HUES6 (cell line): ENCODE results near the gene TNIK.
"Not testable (repeated sequence)": the region's sequence is repeated elsewhere in the genome, so short reads cannot be mapped to it uniquely, and the experiment has no call there.

Source experiments
- H3K27ac ChIP-seq: 2 replicates; pipeline ENCODE4 v1.7.0; 2013; ENCODE audit warnings: low read depth, mild to moderate bottlenecking, low read length, inconsistent platforms
- H3K27me3 ChIP-seq: 2 replicates; pipeline ENCODE4 v1.6.1; 2013; ENCODE audit warnings: low read length; ENCODE audit not compliant: control insufficient read depth, insufficient read depth
- H3K36me3 ChIP-seq: 2 replicates; pipeline ENCODE4 v1.6.1; 2013; ENCODE audit warnings: low read length; ENCODE audit not compliant: control insufficient read depth, insufficient read depth
- H3K4me1 ChIP-seq: 2 replicates; pipeline ENCODE4 v1.6.1; 2013; ENCODE audit warnings: low read length; ENCODE audit not compliant: control insufficient read depth, insufficient read depth
- H3K4me3 ChIP-seq: 2 replicates; pipeline ENCODE4 v1.5.1; 2013; ENCODE audit warnings: low read depth, low read length
- H3K9ac ChIP-seq: one replicate; pipeline ENCODE4 v1.6.1; 2013; ENCODE audit warnings: mild to moderate bottlenecking, low read length
- H3K9me3 ChIP-seq: 2 replicates; pipeline ENCODE4 v1.6.1; 2013; ENCODE audit warnings: low read depth, low read length; ENCODE audit not compliant: control insufficient read depth, insufficient read depth

Gene TNIK

DNA sequence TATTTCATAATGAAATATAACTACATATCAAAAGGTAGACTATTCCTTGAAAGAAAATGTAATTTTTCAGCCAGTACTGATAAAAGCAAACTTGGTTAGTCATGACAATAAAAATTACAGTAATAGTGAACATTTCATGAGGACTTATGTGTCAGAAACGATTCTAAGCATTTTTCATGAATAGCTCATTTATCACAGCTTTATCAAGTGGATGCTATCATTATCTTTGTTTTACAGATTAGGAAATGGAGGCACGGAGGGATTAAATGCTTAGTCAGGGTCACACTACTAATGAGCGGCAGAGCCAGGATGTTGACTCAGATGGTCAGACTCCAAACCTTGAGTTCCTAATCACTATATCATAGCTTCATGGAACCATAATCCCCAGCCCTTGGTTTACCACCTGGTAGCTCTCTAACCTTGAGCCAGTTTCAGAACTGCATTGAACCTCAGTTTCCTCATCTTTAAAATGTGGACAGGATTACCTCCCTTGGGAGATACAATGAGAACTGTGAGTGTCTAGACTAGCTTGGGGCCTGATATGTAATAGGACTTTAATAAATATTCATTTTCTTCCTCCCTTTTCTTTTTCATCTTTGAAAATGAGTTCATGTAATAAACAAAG lies 85.4 kb downstream of the TNIK start:
- H3K27ac ChIP-seq, result no peak overlapping the region
- peaks cover 37% of the 10 kb centered on the region; the same call in 1 of the 2 replicates for H3K4me1 ChIP-seq
- H3K9ac ChIP-seq, result no peak overlapping the region
- H3K9me3 ChIP-seq, result no peaks in the 10 kb centered on the region
- H3K4me3 ChIP-seq, result no peak overlapping the region
- no peaks in the 10 kb centered on the region for H3K27me3 ChIP-seq
- H3K36me3 ChIP-seq, result no peaks in the 10 kb centered on the region

DNA sequence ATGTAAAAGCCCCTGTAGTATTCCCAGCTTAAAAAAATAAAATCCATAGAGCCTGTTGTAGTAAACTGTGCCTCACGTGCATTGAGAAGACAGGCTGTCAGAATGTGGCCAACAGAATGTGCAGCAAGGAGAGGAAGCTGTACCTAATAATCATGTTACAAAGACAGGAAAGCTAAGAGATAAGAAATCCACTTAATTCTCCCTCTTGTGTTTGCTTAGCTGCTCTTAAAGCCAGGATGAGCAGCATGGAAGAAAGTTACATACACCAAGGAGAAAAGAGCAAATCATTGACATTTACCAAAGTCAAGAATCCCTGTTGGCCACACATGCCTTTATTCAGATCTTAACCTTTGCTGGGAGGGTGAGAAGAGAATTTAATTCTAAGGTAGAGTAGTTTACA lies 85.9 kb downstream of the TNIK start:
- Histone ChIP-seq H3K9me3 (no peaks in the 10 kb centered on the region), H3K36me3 (no peaks in the 10 kb centered on the region), H3K27ac (no peak overlapping the region), H3K4me3 (no peak overlapping the region), H3K27me3 (no peaks in the 10 kb centered on the region), H3K4me1 (peaks cover 37% of the 10 kb centered on the region; the same call in 1 of the 2 replicates), H3K9ac (no peak overlapping the region)

- no peaks in the 10 kb centered on the region for H3K36me3 ChIP-seq
- H3K27ac ChIP-seq, result no peak overlapping the region
- no peaks in the 10 kb centered on the region for H3K27me3 ChIP-seq
- H3K9ac ChIP-seq, result no peak overlapping the region
- H3K4me1 ChIP-seq, result peaks cover 37% of the 10 kb centered on the region; the same call in 1 of the 2 replicates
- H3K9me3 ChIP-seq, result no peaks in the 10 kb centered on the region
- H3K4me3 ChIP-seq, result no peak overlapping the region
Measured at GRCh38 chr3:171373711-171374110, 86.5 kb downstream of the TNIK start.

DNA sequence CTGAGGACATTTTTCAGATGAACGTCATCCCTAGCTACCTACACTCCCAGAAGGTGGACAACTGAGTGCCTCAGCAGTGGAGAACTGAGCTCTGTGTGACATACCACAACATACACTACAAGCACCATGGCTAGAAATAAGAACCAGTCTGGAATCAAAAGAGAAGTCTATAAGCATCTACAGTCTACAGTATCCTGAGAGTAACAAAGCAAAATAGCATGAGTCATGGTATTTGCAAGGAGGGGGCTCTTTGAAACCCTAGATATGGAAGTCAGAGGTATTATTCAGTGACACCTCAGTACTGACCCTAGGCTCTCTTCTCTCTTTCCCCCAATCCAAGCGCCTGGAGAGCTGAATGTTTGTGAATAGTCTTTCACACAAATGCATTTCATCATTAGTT lies 87.5 kb downstream of the TNIK start:
- H3K9me3 ChIP-seq, result no peaks in the 10 kb centered on the region
- H3K36me3 ChIP-seq, result no peaks in the 10 kb centered on the region
- H3K27me3 ChIP-seq, result no peaks in the 10 kb centered on the region
- H3K9ac ChIP-seq, result no peak overlapping the region
- no peak overlapping the region for H3K4me3 ChIP-seq
- H3K27ac ChIP-seq, result no peak overlapping the region
- peaks cover 35% of the 10 kb centered on the region; the same call in 1 of the 2 replicates for H3K4me1 ChIP-seq

- Histone ChIP-seq H3K27me3 (no peaks in the 10 kb centered on the region), H3K9ac (no peak overlapping the region), H3K27ac (no peak overlapping the region), H3K36me3 (no peaks in the 10 kb centered on the region), H3K4me3 (no peak overlapping the region), H3K9me3 (no peaks in the 10 kb centered on the region), H3K4me1 (peaks cover 31% of the 10 kb centered on the region; the same call in 1 of the 2 replicates)
Measured at GRCh38 chr3:171371354-171371753, 88.9 kb downstream of the TNIK start.

DNA sequence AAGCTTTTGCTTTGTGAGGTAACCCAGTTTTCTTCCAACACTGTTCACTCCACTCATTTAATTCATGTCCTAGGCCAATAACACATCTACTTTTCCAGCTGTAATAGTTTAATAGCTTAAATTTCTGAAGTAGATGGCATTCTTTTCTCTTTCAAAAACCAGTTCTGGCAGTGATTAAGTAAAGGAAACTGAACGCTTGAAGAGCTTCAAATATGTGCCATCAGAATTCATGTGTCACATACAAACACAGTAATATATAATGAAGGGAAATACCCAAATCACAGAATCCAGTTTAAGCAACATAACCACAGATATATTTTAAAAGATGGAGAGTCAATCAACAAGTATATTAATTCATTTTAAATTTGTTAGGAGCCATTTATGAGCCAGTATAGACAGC lies 91.0 kb downstream of the TNIK start:
- Histone ChIP-seq H3K36me3 (no peaks in the 10 kb centered on the region), H3K4me3 (no peak overlapping the region), H3K9ac (no peak overlapping the region), H3K27ac (no peak overlapping the region), H3K27me3 (no peaks in the 10 kb centered on the region), H3K9me3 (no peaks in the 10 kb centered on the region), H3K4me1 (peaks cover 12% of the 10 kb centered on the region; the same call in 1 of the 2 replicates)

GRCh38 chr3:171366738-171367137 lies 93.5 kb downstream of the TNIK start:
- H3K9ac ChIP-seq, result not testable (repeated sequence)

DNA sequence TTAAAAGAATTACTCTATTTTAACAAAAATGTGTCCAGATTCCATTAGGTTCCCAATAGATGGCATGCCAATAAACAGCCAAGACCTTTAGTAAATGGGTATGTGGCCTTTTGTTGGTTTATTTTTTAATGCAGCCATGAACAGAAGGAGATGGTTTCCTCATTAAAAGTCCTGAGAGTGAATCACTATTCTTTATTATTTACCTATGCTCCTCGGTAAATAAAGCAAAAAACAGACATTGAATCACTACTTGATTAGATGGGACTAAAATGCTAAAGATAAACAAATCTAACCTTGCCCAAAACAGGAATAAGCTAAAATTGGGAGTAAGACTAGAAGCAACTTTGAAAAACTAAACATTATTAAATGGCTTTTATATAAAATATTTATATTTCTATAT lies 94.2 kb downstream of the TNIK start:
- H3K4me1 ChIP-seq, result peaks cover 4% of the 10 kb centered on the region; the same call in 1 of the 2 replicates
- H3K9me3 ChIP-seq, result no peaks in the 10 kb centered on the region
- no peak overlapping the region for H3K4me3 ChIP-seq
- H3K27me3 ChIP-seq, result no peaks in the 10 kb centered on the region
- H3K9ac ChIP-seq, result no peak overlapping the region
- no peak overlapping the region for H3K27ac ChIP-seq
- H3K36me3 ChIP-seq, result no peaks in the 10 kb centered on the region

More at GRCh38 chr3:171366738-171367137, 93.5 kb downstream of the TNIK start:
- peaks cover 11% of the 10 kb centered on the region; the same call in 1 of the 2 replicates for H3K4me1 ChIP-seq
- H3K4me3 ChIP-seq, H3K27me3 ChIP-seq, H3K36me3 ChIP-seq, H3K9me3 ChIP-seq, H3K27ac ChIP-seq: not testable (repeated sequence)

GRCh38 chr3:171365489-171365888 lies 94.7 kb downstream of the TNIK start:
- Histone ChIP-seq H3K27me3 (no peaks in the 10 kb centered on the region), H3K36me3 (no peaks in the 10 kb centered on the region), H3K27ac (no peak overlapping the region), H3K4me1 (no peaks in the 10 kb centered on the region; the same call in 1 of the 2 replicates), H3K9ac (no peak overlapping the region), H3K9me3 (no peaks in the 10 kb centered on the region), H3K4me3 (no peak overlapping the region)

DNA sequence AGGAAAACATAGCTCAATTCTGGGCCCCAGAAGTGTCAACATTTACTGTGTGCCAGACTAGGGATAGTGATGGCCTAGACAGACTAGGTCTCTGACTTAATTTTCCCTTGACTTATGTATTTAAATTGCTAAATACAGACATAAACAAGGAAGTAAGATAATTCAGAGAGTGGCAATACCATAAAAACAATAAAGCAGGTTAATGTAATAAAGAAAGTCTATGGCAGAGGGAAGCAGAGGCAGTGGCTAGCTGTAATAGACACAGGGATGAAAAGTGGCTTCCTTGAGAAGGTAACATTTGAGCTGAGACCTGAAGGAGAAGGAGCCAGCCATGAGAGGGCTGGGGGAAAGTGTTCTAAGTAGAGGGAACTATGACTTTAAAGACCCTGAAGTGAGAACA lies 95.7 kb downstream of the TNIK start:
- Histone ChIP-seq H3K27me3 (no peaks in the 10 kb centered on the region), H3K4me1 (no peaks in the 10 kb centered on the region), H3K9ac (no peak overlapping the region), H3K4me3 (no peak overlapping the region), H3K27ac (no peak overlapping the region), H3K36me3 (no peaks in the 10 kb centered on the region), H3K9me3 (no peaks in the 10 kb centered on the region)

DNA sequence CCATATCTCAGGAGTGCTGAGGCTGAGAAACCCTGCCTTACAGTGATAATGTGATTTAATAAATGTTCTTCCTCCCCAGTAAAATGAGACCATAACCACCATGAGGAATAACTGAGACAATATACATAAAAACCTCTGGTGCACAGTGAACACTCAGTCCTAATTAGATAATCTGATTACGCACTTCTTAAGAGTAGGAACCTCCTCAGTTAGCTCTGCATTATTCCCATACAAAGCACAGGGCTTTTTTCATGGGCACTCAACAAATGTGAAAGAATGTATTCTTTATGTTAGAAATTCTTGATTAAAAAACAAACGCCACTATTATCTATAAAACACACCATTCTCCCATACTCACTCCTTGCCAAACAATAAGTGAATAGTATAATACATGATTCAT lies 97.0 kb downstream of the TNIK start:
- H3K9ac ChIP-seq, result no peak overlapping the region
- H3K36me3 ChIP-seq, result no peaks in the 10 kb centered on the region
- no peaks in the 10 kb centered on the region for H3K27me3 ChIP-seq
- no peaks in the 10 kb centered on the region for H3K9me3 ChIP-seq
- H3K4me3 ChIP-seq, result no peak overlapping the region
- H3K4me1 ChIP-seq, result no peaks in the 10 kb centered on the region
- no peak overlapping the region for H3K27ac ChIP-seq
